ENCODE results near the gene SMAD9. TPM values are rescaled to one million over a fixed set of nuclear protein-coding genes. Genes with fewer than 3 reads are reported as not detected.

SMAD9 gene
- total and polyA plus RNA-seq, 2 of the 13 experiments (the other 11 are each of a cell fraction or from before 2014, with no cell fraction given): 4.2 to 7.7 TPM

- Histone ChIP-seq H3K36me3 (replicated peaks in 1 of 2; ENCODE audit: control insufficient read depth in 1 of 2, insufficient read depth in 2 of 2, low read length in 2 of 2) (peaks cover 1 to 13% of the 10 kb centered on the region in 2 experiments; a peak in 4 of 5 replicates), H2AFZ (ENCODE audit: low read length) (no peak overlapping the region), H3K4me1 (ENCODE audit: insufficient read depth, low read length) (no peaks in the 10 kb centered on the region), H3K4me2 (ENCODE audit: low read depth, low read length) (no peak overlapping the region), H3K27me3 (ENCODE audit: control insufficient read depth in 1 of 2, insufficient read depth in 2 of 2, low read length in 2 of 2) (no peaks in the 10 kb centered on the region), H4K20me1 (ENCODE audit: insufficient read depth, low read length) (no peaks in the 10 kb centered on the region), H3K79me2 (ENCODE audit: insufficient read depth, low read length) (no peaks in the 10 kb centered on the region), H3K4me3 (replicated peaks in 1 of 3; ENCODE audit: insufficient read depth in 1 of 3, low read depth in 2 of 3, low read length in 3 of 3) (no peak overlapping the region), H3K9ac (ENCODE audit: insufficient read depth, low read depth, low read length) (no peak overlapping the region), H3K27ac (ENCODE audit: extremely low read length, insufficient read depth, low read length) (no peak overlapping the region), H3K9me3 (ENCODE audit: low read length) (no peaks in the 10 kb centered on the region)
- POLR2A ChIA-PET: no interaction called here
- no TSS peak for BruUV-seq (replicated peaks)
- no peak for ATAC-seq
- DNase-seq (ENCODE audit: low spot score): no peak
- 72% methylated on average over 5 of the region's 9 CpGs for WGBS (ENCODE audit: low lambda C conversion rate)
- no peak for FAIRE-seq
- intact Hi-C loops (cut with micrococcal nuclease; ENCODE audit: unreplicated experiment): no loop called here
- in situ Hi-C loops (cut with HindIII; ENCODE audit: extremely low pct_ligation_motif_present, low pct_unique_long_range_greater_than_20kb): no loop called here
- CTCF ChIA-PET (ENCODE audit: low intra/inter-chr PET ratio, low total read pairs): no interaction called here
- TF ChIP-seq ZNF644 (CRISPR knock-in tag; IDR thresholded peaks at IDR 0.05; ENCODE audit: low read depth) (no peak), MBNL3 (CRISPR knock-in tag; conservative IDR thresholded peaks at IDR 0.05) (no peak), ZNF563 (CRISPR knock-in tag; IDR thresholded peaks at IDR 0.05) (no peak), RAD51 (IDR thresholded peaks at IDR 0.05; ENCODE audit: borderline replicate concordance) (no peak), ZNF430 (CRISPR knock-in tag; IDR thresholded peaks at IDR 0.05) (no peak), BHLHE40 (IDR thresholded peaks at IDR 0.05; ENCODE audit: low read length) (no peak), ZNF354B (CRISPR knock-in tag; IDR thresholded peaks at IDR 0.05) (no peak), SIX1 (CRISPR knock-in tag; IDR thresholded peaks at IDR 0.05; ENCODE audit: borderline replicate concordance) (no peak), NFIB (CRISPR knock-in tag; IDR thresholded peaks at IDR 0.05; ENCODE audit: borderline replicate concordance) (no peak), ZNF609 (CRISPR knock-in tag; IDR thresholded peaks at IDR 0.05; ENCODE audit: borderline replicate concordance) (no peak), TFDP1 (CRISPR knock-in tag; IDR thresholded peaks at IDR 0.05; ENCODE audit: borderline replicate concordance) (no peak)
Measured at GRCh38 chr13:36847606-36848005, 72.4 kb downstream of the SMAD9 start.

Data from HepG2 (cell line).